Spleen (tissue), 7 donors: ENCODE measurements around the gene WDR3.

Experiments
- POLR2AphosphoS5 ChIP-seq, 3 donors: sonication (generic); formaldehyde crosslinking; IDR thresholded peaks; one replicate each; pipeline ENCODE4 v1.5.1; 2017; ENCODE audit warnings: antibody characterized with exemption in 3 of 3
- TF ChIP-seq, protein P1 (sequence below), 11 experiments: fragments of 200-600 bp in 7 of 11; fragments of 450-650 bp in 4 of 11; sonication (generic) in 4 of 11; IDR thresholded peaks in 8 of 11; conservative IDR thresholded peaks in 3 of 11; 1 replicate in 7 of 11; 2 replicates in 4 of 11; pipeline versions ENCODE4 v1.4.0 to v1.8.0; 2016 to 2021; ENCODE audit warnings: antibody characterized with exemption in 11 of 11, inconsistent platforms in 4 of 11, mild to moderate bottlenecking in 1 of 11
- donor health status: DM: no; HTN: no; CAD: no; lungs with moderate emphysema.
- donor health status: DM: no; HTN: no; CAD: no.
- donor health status: DM: no; HTN: no; CAD: no.

- no peak for TF ChIP-seq POLR2AphosphoS5 (IDR thresholded peaks at IDR 0.05)
- TF ChIP-seq, protein P1, sequence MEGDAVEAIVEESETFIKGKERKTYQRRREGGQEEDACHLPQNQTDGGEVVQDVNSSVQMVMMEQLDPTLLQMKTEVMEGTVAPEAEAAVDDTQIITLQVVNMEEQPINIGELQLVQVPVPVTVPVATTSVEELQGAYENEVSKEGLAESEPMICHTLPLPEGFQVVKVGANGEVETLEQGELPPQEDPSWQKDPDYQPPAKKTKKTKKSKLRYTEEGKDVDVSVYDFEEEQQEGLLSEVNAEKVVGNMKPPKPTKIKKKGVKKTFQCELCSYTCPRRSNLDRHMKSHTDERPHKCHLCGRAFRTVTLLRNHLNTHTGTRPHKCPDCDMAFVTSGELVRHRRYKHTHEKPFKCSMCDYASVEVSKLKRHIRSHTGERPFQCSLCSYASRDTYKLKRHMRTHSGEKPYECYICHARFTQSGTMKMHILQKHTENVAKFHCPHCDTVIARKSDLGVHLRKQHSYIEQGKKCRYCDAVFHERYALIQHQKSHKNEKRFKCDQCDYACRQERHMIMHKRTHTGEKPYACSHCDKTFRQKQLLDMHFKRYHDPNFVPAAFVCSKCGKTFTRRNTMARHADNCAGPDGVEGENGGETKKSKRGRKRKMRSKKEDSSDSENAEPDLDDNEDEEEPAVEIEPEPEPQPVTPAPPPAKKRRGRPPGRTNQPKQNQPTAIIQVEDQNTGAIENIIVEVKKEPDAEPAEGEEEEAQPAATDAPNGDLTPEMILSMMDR (IDR thresholded peaks at IDR 0.05 in 8 of 11, conservative IDR thresholded peaks at IDR 0.05 in 3 of 11): no peak
Measured at GRCh38 chr1:117911051-117911450, 18.5 kb upstream of the WDR3 start.
